HG03039 (cell line): ENCODE results near the gene SMARCAL1.

ENCODE experiments used
- ATAC-seq: cut with Tn5 transposase; IDR thresholded peaks from one replicate; pipeline ENCODE4 v1.9.1; 2021; ENCODE audit warnings: mild to moderate bottlenecking, moderate library complexity; ENCODE audit not compliant: unreplicated experiment

Gene SMARCAL1

GRCh38 chr2:216526939-216527338, 114.7 kb downstream of the SMARCAL1 start:
- no peak for ATAC-seq

GRCh38 chr2:216527600-216527999, 115.3 kb downstream of the SMARCAL1 start:
- ATAC-seq, result no peak

GRCh38 chr2:216532562-216532961, 120.3 kb downstream of the SMARCAL1 start:
- ATAC-seq, result no peak
